Hepatocyte (in vitro differentiated cells): ENCODE data around the gene CPNE1. TPM values are rescaled to one million over a fixed set of nuclear protein-coding genes. Genes with fewer than 3 reads are reported as not detected.

Experiments
- DNase-seq: peaks from one replicate; pipeline ENCODE4 v3.0.0-alpha.2; 2016; ENCODE audit warnings: low spot score
- H2AFZ ChIP-seq: fragments of 200-600 bp; sonication (generic); 2 replicates; pipeline ENCODE4 v1.6.0; 2016; ENCODE audit warnings: antibody characterized with exemption, mild to moderate bottlenecking
- H3K27ac ChIP-seq: fragments of 200-600 bp; sonication (generic); 2 replicates; pipeline ENCODE4 v1.5.1; 2016; ENCODE audit warnings: mild to moderate bottlenecking
- H3K27me3 ChIP-seq: fragments of 200-600 bp; sonication (generic); 2 replicates; pipeline ENCODE4 v1.6.1; 2016
- H3K36me3 ChIP-seq: fragments of 200-600 bp; sonication (generic); replicated peaks from 2 replicates; pipeline ENCODE4 v1.5.1; 2016; ENCODE audit warnings: low read depth; ENCODE audit not compliant: insufficient read depth
- H3K4me1 ChIP-seq: fragments of 200-600 bp; sonication (generic); 2 replicates; pipeline ENCODE4 v1.5.1; 2016; ENCODE audit warnings: mild to moderate bottlenecking, moderate library complexity; ENCODE audit not compliant: insufficient read depth
- H3K4me2 ChIP-seq: fragments of 200-600 bp; sonication (generic); 2 replicates; pipeline ENCODE4 v1.6.0; 2016
- H3K4me3 ChIP-seq: fragments of 200-600 bp; sonication (generic); 2 replicates; pipeline ENCODE4 v1.5.1; 2016; ENCODE audit warnings: mild to moderate bottlenecking
- H3K79me2 ChIP-seq: fragments of 200-600 bp; sonication (generic); 2 replicates; pipeline ENCODE4 v1.6.0; 2017; ENCODE audit warnings: mild to moderate bottlenecking
- H3K9me2 ChIP-seq: fragments of 200-600 bp; sonication (generic); replicated peaks from 2 replicates; pipeline ENCODE4 v1.6.0; 2017; ENCODE audit warnings: mild to moderate bottlenecking; ENCODE audit not compliant: insufficient read depth
- H3K9me3 ChIP-seq: fragments of 200-600 bp; sonication (generic); 2 replicates; pipeline ENCODE4 v1.5.1; 2016; ENCODE audit warnings: low read depth, mild to moderate bottlenecking
- H4K20me1 ChIP-seq: fragments of 200-600 bp; sonication (generic); 2 replicates; pipeline ENCODE4 v1.6.0; 2016; ENCODE audit warnings: mild to moderate bottlenecking; ENCODE audit not compliant: insufficient read depth, poor library complexity, severe bottlenecking
- CTCF ChIP-seq: fragments of 200-600 bp; sonication (generic); IDR thresholded peaks from 2 replicates; pipeline ENCODE4 v1.5.1; 2016; ENCODE audit warnings: antibody characterized with exemption, mild to moderate bottlenecking; ENCODE audit not compliant: poor library complexity
- EZH2 ChIP-seq: fragments of 200-600 bp; sonication (generic); IDR thresholded peaks from 2 replicates; pipeline ENCODE4 v1.6.1; 2016; ENCODE audit warnings: antibody characterized with exemption, mild to moderate bottlenecking, borderline replicate concordance
- EZH2phosphoT487 ChIP-seq: fragments of 200-600 bp; sonication (generic); IDR thresholded peaks from one replicate; pipeline ENCODE4 v1.6.1; 2018; ENCODE audit warnings: antibody characterized with exemption, mild to moderate bottlenecking, low read depth, moderate library complexity; ENCODE audit not compliant: unreplicated experiment, severe bottlenecking
- WGBS: methylation state at CpG from one replicate; pipeline ENCODE4 v1.1.6; 2016; ENCODE audit warnings: low lambda C conversion rate; ENCODE audit errors: missing lambda C conversion rate; 5-methylcytosine and 5-hydroxymethylcytosine counted together
- polyA plus RNA-seq: library from polyadenylated mRNA; unstranded; fragments of >200 nt; fragmentation: Nextera tagmentation; extraction: Ambion mirVana; gene quantifications from 2 replicates; pipeline ENCODE4 v1.2.1, GENCODE V29; 2016
- total RNA-seq: library from RNA; depleted of rRNA; stranded (reverse); fragments of >200 nt; gene quantifications from 2 replicates; pipeline ENCODE4 v1.2.3, GENCODE V29; 2014

Gene CPNE1
- total and polyA plus RNA-seq, 2 experiments from 2014 or later = 68.9 to 93.4 TPM

- Histone ChIP-seq H3K9me3 (no peaks in the 10 kb centered on the region), H3K4me2 (no peak overlapping the region), H3K27me3 (peaks cover 32% of the 10 kb centered on the region), H4K20me1 (no peaks in the 10 kb centered on the region), H3K36me3 (no peaks in the 10 kb centered on the region), H3K79me2 (no peaks in the 10 kb centered on the region), H3K27ac (no peak overlapping the region), H2AFZ (no peak overlapping the region), H3K9me2 (no peaks in the 10 kb centered on the region), H3K4me3 (no peak overlapping the region), H3K4me1 (peaks cover 13% of the 10 kb centered on the region)
- DNase-seq = no peak
- TF ChIP-seq EZH2phosphoT487 (no peak), EZH2 (no peak), CTCF (no peak)
- 95% methylated on average over 9 of the region's 9 CpGs for WGBS
These were observed 65.0 kb downstream of the CPNE1 start for GRCh38 chr20:35599776-35600120.

- 86% methylated on average over 22 of the region's 22 CpGs for WGBS
- no peak for DNase-seq
- no peaks in the 10 kb centered on the region for H3K79me2 ChIP-seq
- H3K27ac ChIP-seq = no peak overlapping the region
- no peak overlapping the region for H3K4me2 ChIP-seq
- H4K20me1 ChIP-seq = no peaks in the 10 kb centered on the region
- no peaks in the 10 kb centered on the region for H3K9me2 ChIP-seq
- peaks cover 32% of the 10 kb centered on the region for H3K27me3 ChIP-seq
- no peaks in the 10 kb centered on the region for H3K9me3 ChIP-seq
- no peak overlapping the region for H3K4me3 ChIP-seq
- no peak overlapping the region for H2AFZ ChIP-seq
- H3K36me3 ChIP-seq = no peaks in the 10 kb centered on the region
- TF ChIP-seq CTCF = no peak
- TF ChIP-seq EZH2 = no peak
- no peak for TF ChIP-seq EZH2phosphoT487
- H3K4me1 ChIP-seq = peaks cover 13% of the 10 kb centered on the region
These were observed 65.6 kb downstream of the CPNE1 start for GRCh38 chr20:35598899-35599775.

- no peak overlapping the region for H3K4me3 ChIP-seq
- no peak overlapping the region for H2AFZ ChIP-seq
- peaks cover 13% of the 10 kb centered on the region for H3K4me1 ChIP-seq
- H3K9me2 ChIP-seq = no peaks in the 10 kb centered on the region
- no peaks in the 10 kb centered on the region for H3K9me3 ChIP-seq
- no peak for TF ChIP-seq CTCF
- no peak for TF ChIP-seq EZH2phosphoT487
- no peak for TF ChIP-seq EZH2
- H3K79me2 ChIP-seq = no peaks in the 10 kb centered on the region
- H3K27ac ChIP-seq = no peak overlapping the region
- DNase-seq = no peak
- WGBS = 82% methylated on average over 7 of the region's 7 CpGs
- no peaks in the 10 kb centered on the region for H3K36me3 ChIP-seq
- H3K4me2 ChIP-seq = no peak overlapping the region
- peaks cover 32% of the 10 kb centered on the region for H3K27me3 ChIP-seq
- no peaks in the 10 kb centered on the region for H4K20me1 ChIP-seq
These were observed 66.2 kb downstream of the CPNE1 start for GRCh38 chr20:35598476-35598875.
